Neuronal stem cell (in vitro differentiated cells): ENCODE measurements around the gene CFAP221.

Experiments used
- DNase-seq: peaks from one replicate; pipeline ENCODE4 v3.0.0-alpha.2; 2013; ENCODE audit warnings: low spot score
- H2AFZ ChIP-seq: one replicate; pipeline ENCODE4 v1.6.1; 2013; ENCODE audit warnings: mild to moderate bottlenecking, low read length, inconsistent platforms
- H2AK5ac ChIP-seq: 2 replicates; pipeline ENCODE4 v1.6.1; 2013; ENCODE audit warnings: low read depth, mild to moderate bottlenecking, inconsistent platforms, low read length, moderate library complexity, mixed read lengths
- H2BK120ac ChIP-seq: 2 replicates; pipeline ENCODE4 v1.6.1; 2013; ENCODE audit warnings: low read depth, mild to moderate bottlenecking, inconsistent platforms, low read length, moderate library complexity, mixed read lengths
- H2BK12ac ChIP-seq: one replicate; pipeline ENCODE4 v1.6.1; 2013; ENCODE audit warnings: low read length, inconsistent platforms
- H2BK15ac ChIP-seq: 2 replicates; pipeline ENCODE4 v1.6.1; 2013; ENCODE audit warnings: mild to moderate bottlenecking, low read length, inconsistent platforms, mixed read lengths
- H2BK5ac ChIP-seq: one replicate; pipeline ENCODE4 v1.6.1; 2013; ENCODE audit warnings: inconsistent platforms, mild to moderate bottlenecking, low read length, moderate library complexity
- H3K14ac ChIP-seq: one replicate; pipeline ENCODE4 v1.6.1; 2013; ENCODE audit warnings: low read length, inconsistent platforms
- H3K18ac ChIP-seq: 2 replicates; pipeline ENCODE4 v1.6.1; 2013; ENCODE audit warnings: low read length, inconsistent platforms
- H3K23ac ChIP-seq: 2 replicates; pipeline ENCODE4 v1.6.1; 2013; ENCODE audit warnings: low read depth, mild to moderate bottlenecking, mixed read lengths, low read length, inconsistent platforms; ENCODE audit not compliant: poor library complexity
- H3K27ac ChIP-seq: replicated peaks from 3 replicates; pipeline ENCODE4 v1.5.1; 2013; ENCODE audit warnings: low read length, inconsistent platforms
- H3K27me3 ChIP-seq, 3 experiments: 2 replicates each; pipeline ENCODE4 v1.6.1; 2013; ENCODE audit warnings: low read length in 3 of 3, mild to moderate bottlenecking in 2 of 3, inconsistent platforms in 1 of 3, low read depth in 1 of 3, mixed read lengths in 1 of 3, moderate library complexity in 1 of 3; ENCODE audit not compliant: control insufficient read depth in 3 of 3, insufficient read depth in 3 of 3
- H3K36me3 ChIP-seq, 2 donors: replicated peaks in 1 of 2; 2 replicates each; pipeline ENCODE4 v1.6.1; 2013; ENCODE audit warnings: low read length in 2 of 2; ENCODE audit not compliant: control insufficient read depth in 2 of 2, insufficient read depth in 2 of 2
- H3K4ac ChIP-seq: 2 replicates; pipeline ENCODE4 v1.6.1; 2013; ENCODE audit warnings: inconsistent platforms, mild to moderate bottlenecking, low read length, moderate library complexity
- H3K4me1 ChIP-seq, 2 donors: 1 replicate in 1 of 2; 2 replicates in 1 of 2; pipeline ENCODE4 v1.6.1; 2013; ENCODE audit warnings: low read length in 2 of 2, low read depth in 1 of 2; ENCODE audit not compliant: control insufficient read depth in 2 of 2, insufficient read depth in 1 of 2
- H3K4me2 ChIP-seq: one replicate; pipeline ENCODE4 v1.6.1; 2013; ENCODE audit warnings: mild to moderate bottlenecking, low read length, inconsistent platforms; ENCODE audit not compliant: insufficient read depth, poor library complexity, severe bottlenecking
- H3K4me3 ChIP-seq, 2 donors: 2 replicates each; pipeline ENCODE4 v1.5.1; 2013; ENCODE audit warnings: low read length in 2 of 2, mild to moderate bottlenecking in 2 of 2, inconsistent platforms in 1 of 2, moderate library complexity in 1 of 2
- H3K79me1 ChIP-seq: one replicate; pipeline ENCODE4 v1.6.1; 2013; ENCODE audit warnings: low read depth, mild to moderate bottlenecking, inconsistent platforms, low read length, moderate library complexity
- H3K9ac ChIP-seq: one replicate; pipeline ENCODE4 v1.6.1; 2013; ENCODE audit warnings: mild to moderate bottlenecking, low read depth, low read length, inconsistent platforms; ENCODE audit not compliant: poor library complexity
- H3K9me3 ChIP-seq, 2 donors: replicated peaks in 1 of 2; 2 replicates each; pipeline versions ENCODE3 to v1.6.1; 2013; ENCODE audit warnings: low read length in 2 of 2, mild to moderate bottlenecking in 2 of 2, inconsistent platforms in 1 of 2, low read depth in 1 of 2, mixed read lengths in 1 of 2, moderate library complexity in 1 of 2; ENCODE audit not compliant: control insufficient read depth in 2 of 2, insufficient read depth in 1 of 2
- H4K8ac ChIP-seq: one replicate; pipeline ENCODE4 v1.6.1; 2013; ENCODE audit warnings: low read depth, mild to moderate bottlenecking, inconsistent platforms, low read length, moderate library complexity
- H4K91ac ChIP-seq: one replicate; pipeline ENCODE4 v1.6.1; 2013; ENCODE audit warnings: low read length, low read depth, mild to moderate bottlenecking, inconsistent platforms; ENCODE audit not compliant: poor library complexity
- WGBS, 2 donors: extraction: QIAGEN DNeasy Blood & Tissue Kit; methylation state at CpG; one replicate each; pipeline ENCODE4 v1.1.7; 2013; ENCODE audit warnings: missing lambda C conversion rate in 2 of 2, mixed read lengths in 1 of 2; ENCODE audit not compliant: insufficient read length in 2 of 2, insufficient replicate concordance in 1 of 2; ENCODE audit errors: extremely low coverage in 2 of 2; 5-methylcytosine and 5-hydroxymethylcytosine counted together

Gene CFAP221

GRCh38 chr2:119591523-119591922 is 47.3 kb downstream of the CFAP221 start:
- Histone ChIP-seq H3K9ac (no peak overlapping the region), H2BK15ac (no peak overlapping the region), H3K14ac (no peak overlapping the region), H3K27ac (no peak overlapping the region), H4K91ac (no peak overlapping the region), H3K4ac (no peak overlapping the region), H3K4me1 (no peaks in the 10 kb centered on the region), H2BK12ac (no peak overlapping the region), H3K18ac (no peak overlapping the region), H3K79me1 (no peaks in the 10 kb centered on the region), H3K27me3 (no peaks in the 10 kb centered on the region), H3K9me3 (no peaks in the 10 kb centered on the region), H3K4me2 (no peak overlapping the region), H2BK5ac (no peak overlapping the region), H3K36me3 (no peaks in the 10 kb centered on the region), H4K8ac (no peak overlapping the region), H2AK5ac (no peak overlapping the region), H2AFZ (no peak overlapping the region), H2BK120ac (no peak overlapping the region), H3K23ac (no peak overlapping the region), H3K4me3 (no peak overlapping the region)
- DNase-seq: no peak
- no CpG with 5 or more reads among the region's 3 CpGs for WGBS, 2 donors

- H3K27ac ChIP-seq: no peak overlapping the region
- no peak overlapping the region for H3K4ac ChIP-seq
- no peak for DNase-seq
- no peaks in the 10 kb centered on the region for H3K4me1 ChIP-seq
- no peak overlapping the region for H4K8ac ChIP-seq
- H3K18ac ChIP-seq: no peak overlapping the region
- H2BK120ac ChIP-seq: no peak overlapping the region
- no peak overlapping the region for H3K23ac ChIP-seq
- H3K4me3 ChIP-seq: no peak overlapping the region
- no peak overlapping the region for H2AK5ac ChIP-seq
- H2BK15ac ChIP-seq: no peak overlapping the region
- H3K4me2 ChIP-seq: no peak overlapping the region
- no peak overlapping the region for H4K91ac ChIP-seq
- no CpG with 5 or more reads among the region's 5 CpGs for WGBS, 2 donors
- no peak overlapping the region for H2BK5ac ChIP-seq
- H3K79me1 ChIP-seq: no peaks in the 10 kb centered on the region
- no peak overlapping the region for H2AFZ ChIP-seq
- no peaks in the 10 kb centered on the region for H3K9me3 ChIP-seq
- H3K36me3 ChIP-seq: no peaks in the 10 kb centered on the region
- H3K9ac ChIP-seq: no peak overlapping the region
- H3K27me3 ChIP-seq: no peaks in the 10 kb centered on the region
- H3K14ac ChIP-seq: no peak overlapping the region
- no peak overlapping the region for H2BK12ac ChIP-seq
Measured at GRCh38 chr2:119592436-119592835, 48.2 kb downstream of the CFAP221 start.

GRCh38 chr2:119596638-119597037 is 52.4 kb downstream of the CFAP221 start:
- no peak overlapping the region for H3K23ac ChIP-seq
- WGBS, 2 donors: no CpG with 5 or more reads among the region's 6 CpGs

GRCh38 chr2:119598596-119599263 is 54.5 kb downstream of the CFAP221 start:
- no peak overlapping the region for H3K4me3 ChIP-seq
- no CpG with 5 or more reads among the region's 5 CpGs for WGBS, 2 donors
- H4K8ac ChIP-seq: no peak overlapping the region
- no peaks in the 10 kb centered on the region for H3K36me3 ChIP-seq
- peaks cover 0 to 1% (median 0%) of the 10 kb centered on the region in 3 experiments for H3K27me3 ChIP-seq
- H2BK15ac ChIP-seq: no peak overlapping the region
- no peak overlapping the region for H2BK5ac ChIP-seq
- H3K4ac ChIP-seq: no peak overlapping the region
- no peak overlapping the region for H3K14ac ChIP-seq
- no peak overlapping the region for H3K27ac ChIP-seq
- no peak overlapping the region for H2AK5ac ChIP-seq
- no peak overlapping the region for H4K91ac ChIP-seq
- H3K4me1 ChIP-seq: peaks cover 3 to 9% of the 10 kb centered on the region in 2 donors
- H2BK12ac ChIP-seq: no peak overlapping the region
- H3K79me1 ChIP-seq: no peaks in the 10 kb centered on the region
- no peak overlapping the region for H3K9ac ChIP-seq
- H3K23ac ChIP-seq: no peak overlapping the region
- no peak overlapping the region for H2AFZ ChIP-seq
- no peak for DNase-seq
- H3K9me3 ChIP-seq: no peaks in the 10 kb centered on the region
- no peak overlapping the region for H3K4me2 ChIP-seq
- H2BK120ac ChIP-seq: no peak overlapping the region
- no peak overlapping the region for H3K18ac ChIP-seq

More at GRCh38 chr2:119596638-119597037, 52.4 kb downstream of the CFAP221 start:
- no peak overlapping the region for H4K91ac ChIP-seq
- H3K4me1 ChIP-seq: peaks cover 3 to 8% of the 10 kb centered on the region in 2 donors
- no peak overlapping the region for H2BK15ac ChIP-seq
- no peaks in the 10 kb centered on the region for H3K36me3 ChIP-seq
- no peak overlapping the region for H2AFZ ChIP-seq
- no peak overlapping the region for H3K18ac ChIP-seq
- no peak overlapping the region for H3K27ac ChIP-seq
- H3K27me3 ChIP-seq: no peaks in the 10 kb centered on the region
- no peak overlapping the region for H3K9ac ChIP-seq
- no peaks in the 10 kb centered on the region for H3K79me1 ChIP-seq
- H2BK12ac ChIP-seq: no peak overlapping the region
- H3K4ac ChIP-seq: no peak overlapping the region
- no peak overlapping the region for H2BK5ac ChIP-seq
- H3K4me3 ChIP-seq: no peak overlapping the region
- H2AK5ac ChIP-seq: no peak overlapping the region
- no peak overlapping the region for H3K14ac ChIP-seq
- DNase-seq: no peak
- H3K9me3 ChIP-seq: no peaks in the 10 kb centered on the region
- no peak overlapping the region for H3K4me2 ChIP-seq
- no peak overlapping the region for H2BK120ac ChIP-seq
- no peak overlapping the region for H4K8ac ChIP-seq
